PC-9 (cell line): Measurements from ENCODE around the gene RAET1G.

Experiments
- CTCF ChIP-seq: fragments of 200-600 bp; sonication (generic); conservative IDR thresholded peaks from 2 replicates; pipeline ENCODE4 v1.6.1; 2017; ENCODE audit warnings: mixed run types, antibody characterized with exemption, mild to moderate bottlenecking, moderate library complexity
- EZH2 ChIP-seq: fragments of 200-600 bp; sonication (generic); IDR thresholded peaks from 2 replicates; pipeline ENCODE4 v1.8.0; 2017; ENCODE audit warnings: antibody characterized with exemption, low read depth

GRCh38 chr6:149867876-149868640 lies 54.9 kb downstream of the RAET1G start:
- no peak for TF ChIP-seq CTCF
- TF ChIP-seq EZH2, result no peak
